NCI-H2227 (cell line): ENCODE measurements around the gene OR7G1.
A peak's percentile ranks its signal among the peaks of the same experiment; 100 is the strongest.

Experiments used
- DNase-seq: peaks from one replicate; lab custom pipeline; 2025; ENCODE audit not compliant: unreplicated experiment; lab: John Stamatoyannopoulos, UW

The OR7G1 gene, protein sequence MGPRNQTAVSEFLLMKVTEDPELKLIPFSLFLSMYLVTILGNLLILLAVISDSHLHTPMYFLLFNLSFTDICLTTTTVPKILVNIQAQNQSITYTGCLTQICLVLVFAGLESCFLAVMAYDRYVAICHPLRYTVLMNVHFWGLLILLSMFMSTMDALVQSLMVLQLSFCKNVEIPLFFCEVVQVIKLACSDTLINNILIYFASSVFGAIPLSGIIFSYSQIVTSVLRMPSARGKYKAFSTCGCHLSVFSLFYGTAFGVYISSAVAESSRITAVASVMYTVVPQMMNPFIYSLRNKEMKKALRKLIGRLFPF

DNA sequence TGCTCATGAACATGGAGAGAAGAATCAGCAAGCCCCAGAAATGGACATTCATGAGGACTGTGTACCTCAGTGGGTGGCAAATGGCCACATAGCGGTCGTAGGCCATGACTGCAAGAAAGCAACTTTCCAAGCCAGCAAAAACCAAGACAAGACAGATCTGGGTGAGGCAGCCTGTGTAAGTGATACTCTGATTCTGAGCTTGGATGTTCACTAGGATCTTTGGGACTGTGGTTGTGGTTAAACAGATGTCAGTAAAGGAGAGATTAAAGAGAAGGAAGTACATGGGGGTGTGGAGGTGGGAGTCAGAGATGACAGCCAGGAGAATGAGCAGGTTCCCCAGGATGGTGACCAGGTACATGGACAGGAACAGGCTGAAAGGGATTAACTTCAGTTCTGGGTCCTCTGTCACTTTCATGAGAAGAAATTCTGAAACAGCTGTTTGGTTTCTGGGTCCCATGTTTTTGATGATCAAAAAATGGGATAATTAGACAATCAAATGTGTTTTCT lies at the start of gene OR7G1:
Gene OR7G1 (minus strand): TSS at position 457 of the 507 bp plus-strand sequence. CDS start 0 bp downstream, at position 457.
- DNase-seq = no peak

DNA sequence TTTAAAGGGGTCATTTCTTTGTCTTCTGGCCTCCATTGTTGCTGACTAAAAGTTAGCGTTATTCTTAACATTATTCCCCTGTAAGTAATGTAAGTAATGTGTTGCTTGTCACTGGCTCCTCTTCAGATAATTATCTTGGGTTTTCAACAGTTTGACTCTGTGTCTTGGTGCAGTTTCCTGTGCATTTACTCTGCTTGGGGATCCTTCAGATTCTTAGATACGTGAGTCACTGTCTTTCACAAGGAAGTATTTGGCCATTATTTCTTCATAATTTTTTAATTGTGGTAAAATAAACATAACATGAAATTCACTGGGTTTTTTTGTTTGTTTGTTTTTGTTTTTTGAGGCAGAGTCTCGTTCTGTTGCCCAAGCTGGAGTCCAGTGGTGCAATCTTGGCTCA lies 49.7 kb upstream of the OR7G1 start:
- DNase-seq = no peak

DNA sequence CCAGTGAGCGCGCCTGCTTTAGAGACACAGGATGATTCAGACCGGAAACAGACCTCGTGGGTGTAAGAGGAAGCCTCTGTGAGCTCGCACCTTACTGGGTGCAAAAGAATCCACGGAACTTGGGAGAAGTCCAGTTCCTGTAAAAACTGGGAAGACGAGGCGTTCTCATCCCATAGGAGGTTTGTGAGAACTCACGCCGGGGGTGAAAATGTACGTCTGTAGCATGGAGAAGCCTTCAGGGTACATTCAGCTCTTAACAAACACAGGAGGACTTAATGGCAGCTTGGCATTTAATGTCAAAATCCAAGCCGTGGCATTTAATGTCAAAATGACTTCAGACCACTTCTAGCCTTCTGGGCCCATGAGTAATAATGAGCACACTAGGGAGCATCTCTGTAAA lies 45.9 kb upstream of the OR7G1 start:
- no peak for DNase-seq

DNA sequence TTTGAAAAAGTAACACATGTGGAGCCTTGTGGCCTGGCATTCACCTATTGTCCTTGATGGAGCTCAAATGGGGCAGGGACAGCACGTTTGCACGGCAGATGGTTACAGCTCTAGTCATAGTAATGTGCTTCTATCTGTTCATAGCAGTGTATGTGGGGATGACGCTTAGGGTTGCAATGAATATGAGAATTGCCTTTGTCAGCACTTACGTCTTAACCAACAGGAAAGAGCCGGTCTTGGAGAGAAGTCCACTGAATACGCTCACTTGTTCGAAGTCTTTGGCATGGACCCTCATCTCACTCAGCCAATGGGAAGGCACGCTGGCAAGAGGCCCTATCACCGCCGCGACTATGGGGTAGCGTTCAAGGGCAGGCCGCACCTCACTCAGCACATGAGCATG lies 44.3 kb upstream of the OR7G1 start:
- no peak for DNase-seq

DNA sequence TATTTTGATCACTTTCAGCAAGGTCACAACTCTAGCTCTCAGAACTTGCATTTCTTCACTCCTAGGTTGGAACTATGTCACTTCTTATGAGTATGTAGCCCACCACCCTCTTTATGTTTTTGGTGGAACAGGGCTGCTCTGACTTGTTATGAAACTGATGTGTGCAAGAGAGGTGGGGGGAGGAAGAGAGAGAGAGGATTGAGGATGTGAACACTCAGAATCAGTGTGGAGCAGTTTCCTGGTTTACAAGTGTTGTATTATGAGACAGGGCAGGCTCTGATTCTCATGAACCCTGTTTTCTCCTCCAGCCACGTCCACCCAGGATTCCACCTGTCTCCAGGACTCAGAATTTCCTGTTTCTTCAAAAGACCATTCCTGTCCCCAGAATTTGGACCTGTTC lies 40.7 kb upstream of the OR7G1 start:
- no peak for DNase-seq

DNA sequence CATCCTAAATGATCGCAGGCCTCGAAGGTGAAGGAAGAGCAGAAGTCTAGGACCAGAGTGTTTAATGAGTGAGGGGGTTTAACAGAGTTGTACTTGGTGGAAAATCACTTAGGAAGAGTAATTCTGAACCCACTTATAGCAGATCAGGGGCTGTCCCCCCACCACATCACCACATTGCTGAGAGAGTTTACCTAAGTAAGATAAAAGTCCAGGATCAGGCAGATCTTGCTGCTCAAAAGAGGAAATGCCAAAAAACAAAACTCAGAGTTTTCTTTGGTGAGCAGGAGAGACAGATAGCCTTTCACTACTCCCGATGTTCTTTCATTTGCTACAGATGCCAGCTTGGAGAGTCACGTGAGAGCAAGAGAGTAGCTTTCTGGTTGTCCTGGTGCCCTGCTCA lies 40.0 kb upstream of the OR7G1 start:
- no peak for DNase-seq

DNA sequence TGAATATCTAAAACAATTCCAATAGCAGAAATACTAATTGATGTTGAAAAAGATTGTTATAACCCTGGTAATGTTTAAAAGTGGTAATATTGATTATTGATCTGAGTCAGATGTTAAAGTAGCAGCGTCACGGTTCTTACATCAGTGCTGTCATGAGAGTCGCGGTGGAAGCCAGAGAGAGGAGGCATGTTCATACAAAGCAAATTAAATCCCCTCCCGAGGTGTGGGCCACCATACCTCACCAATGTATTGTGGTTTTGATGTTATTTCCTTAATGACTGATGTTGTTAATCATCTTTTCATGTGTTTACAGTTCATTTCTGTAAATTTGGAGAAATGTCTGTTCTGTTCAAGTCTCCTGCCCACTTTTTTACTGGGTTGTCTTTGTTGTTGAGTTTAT lies 35.8 kb upstream of the OR7G1 start:
- DNase-seq = no peak

DNA sequence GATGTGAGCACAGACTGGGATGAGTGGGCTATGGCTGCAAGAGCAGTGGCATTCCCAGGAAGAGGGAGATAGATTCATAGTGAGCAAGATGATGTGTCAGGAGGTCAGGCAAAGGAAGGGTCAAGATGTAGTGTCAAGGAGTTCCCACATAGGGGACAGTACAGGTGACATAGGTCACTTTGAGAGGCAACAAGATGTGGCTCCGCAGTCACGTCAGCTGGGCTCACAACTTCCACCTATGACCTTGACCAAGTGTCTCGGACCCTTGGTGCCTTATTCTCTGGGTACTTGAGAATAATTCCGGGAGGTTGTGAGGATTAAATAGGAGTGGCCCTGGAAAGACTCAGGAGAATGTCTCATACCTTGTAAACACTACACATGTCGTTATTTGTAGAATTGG lies 35.1 kb upstream of the OR7G1 start:
- no peak for DNase-seq

DNA sequence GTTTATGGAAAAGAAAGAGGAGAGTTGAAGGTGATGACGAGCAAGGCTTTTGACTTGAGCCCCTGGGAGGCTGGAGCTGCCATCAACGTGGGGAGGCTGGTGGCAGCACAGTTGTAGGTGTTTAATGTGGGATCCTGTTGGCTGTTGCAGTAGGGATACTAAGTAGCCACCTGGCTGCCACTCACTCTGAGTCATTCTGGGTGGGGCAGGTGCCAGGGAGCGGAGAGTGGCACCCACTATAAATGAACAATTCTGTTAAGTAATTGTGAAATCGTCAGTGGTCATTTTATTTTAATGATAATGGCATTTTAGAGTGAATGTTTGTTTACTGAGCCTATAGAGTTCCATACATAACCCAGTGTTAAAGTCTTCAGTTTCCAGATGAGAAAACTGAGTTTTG lies 34.4 kb upstream of the OR7G1 start:
- DNase-seq = no peak

DNA sequence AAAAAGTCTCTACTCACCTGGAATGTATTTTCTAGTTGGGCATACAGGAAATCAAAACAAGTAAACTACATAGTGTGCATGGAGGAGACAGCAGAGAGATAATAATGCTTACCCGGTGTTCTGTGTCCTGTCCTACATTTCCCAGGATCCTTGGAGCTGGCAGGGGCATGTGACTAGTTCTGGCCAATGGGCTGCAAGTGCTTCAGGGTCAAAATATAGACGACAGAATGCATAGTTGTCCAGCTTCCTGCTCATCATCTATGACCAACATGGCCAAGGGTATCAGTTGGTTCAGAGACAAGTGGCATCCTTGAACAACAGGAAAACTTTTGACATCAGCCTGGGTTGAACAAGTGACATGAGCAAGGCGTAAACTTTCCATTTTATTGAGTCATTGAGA lies 33.1 kb upstream of the OR7G1 start:
- DNase-seq = no peak

DNA sequence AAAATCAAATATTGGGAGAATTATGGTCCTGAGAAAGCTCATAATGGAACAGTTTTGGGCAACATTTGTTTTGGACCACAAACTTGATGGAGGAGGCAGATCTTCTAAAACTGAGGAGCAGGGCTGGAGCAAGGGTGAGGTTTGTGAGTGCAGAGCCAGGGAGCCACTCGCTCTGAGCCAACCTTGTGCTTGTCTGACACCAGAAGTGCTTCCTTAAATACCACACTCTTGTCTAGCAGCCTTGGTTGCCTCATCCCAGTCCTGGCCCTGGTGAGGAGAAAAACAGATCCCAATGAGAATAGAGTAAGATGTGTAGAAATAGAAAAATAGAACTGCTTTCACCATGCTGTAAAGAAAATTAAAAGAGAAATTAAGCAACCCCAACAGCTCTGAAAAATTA lies 31.3 kb upstream of the OR7G1 start:
- DNase-seq = no peak

DNA sequence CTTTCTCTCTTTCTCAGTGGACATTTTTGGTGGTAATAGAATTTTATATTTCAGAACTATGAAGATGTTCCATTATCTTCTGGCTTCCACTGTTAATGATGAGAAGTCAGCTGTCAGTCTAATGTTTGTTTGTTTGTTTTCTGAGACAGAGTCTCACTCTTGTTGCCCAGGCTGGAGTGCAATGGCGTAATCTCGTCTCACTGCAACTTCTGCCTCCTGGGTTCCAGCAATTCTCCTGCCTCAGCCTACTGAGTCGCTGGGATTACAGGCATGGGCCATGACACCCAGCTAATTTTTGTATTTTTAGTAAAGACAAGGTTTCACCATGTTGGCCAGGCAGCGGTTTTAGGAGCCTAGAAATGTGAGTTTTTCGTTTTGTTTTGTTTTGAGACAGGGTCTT lies 29.4 kb upstream of the OR7G1 start:
- DNase-seq = no peak

DNA sequence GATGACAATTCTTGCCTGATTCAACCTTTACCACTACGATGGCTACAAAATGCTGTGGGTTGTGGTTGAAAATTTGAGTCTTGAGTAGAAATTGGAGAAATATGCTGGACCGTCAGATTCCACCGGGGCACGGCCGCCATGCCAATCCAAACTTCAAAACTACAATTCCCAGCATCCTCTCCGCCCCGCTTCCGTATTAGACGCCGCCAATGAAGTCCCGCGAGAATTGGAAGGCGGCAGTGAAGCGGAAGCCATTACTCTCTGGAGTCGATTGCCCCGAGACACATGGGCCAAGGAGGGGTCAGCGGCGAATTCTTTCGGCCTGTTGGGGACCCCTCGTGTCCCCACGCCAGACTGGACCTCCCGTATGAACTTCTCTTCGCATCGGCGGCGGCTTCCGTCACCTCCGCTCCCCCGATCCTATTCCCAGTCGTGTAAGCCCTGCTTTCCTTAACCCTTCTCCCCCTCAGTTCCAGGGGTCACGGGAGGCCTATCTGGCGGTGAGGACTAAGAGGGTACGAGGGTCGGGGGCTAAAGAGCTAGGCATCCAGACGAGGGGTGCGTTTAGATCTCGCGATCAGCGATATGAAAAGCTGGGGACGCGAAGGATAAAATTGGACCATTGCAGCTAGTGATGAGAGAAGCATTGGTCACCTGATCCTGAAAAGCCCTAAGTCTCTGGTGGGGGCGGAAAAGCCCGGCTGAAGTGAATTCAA lies 24.8 kb upstream of the OR7G1 start, which contains the start of gene ZNF317:
Gene ZNF317 (plus strand): TSS at position 239 of the 716 bp plus-strand sequence. CDS start 15,620 bp downstream, outside the sequence.
- DNase-seq = peak; percentile 92

DNA sequence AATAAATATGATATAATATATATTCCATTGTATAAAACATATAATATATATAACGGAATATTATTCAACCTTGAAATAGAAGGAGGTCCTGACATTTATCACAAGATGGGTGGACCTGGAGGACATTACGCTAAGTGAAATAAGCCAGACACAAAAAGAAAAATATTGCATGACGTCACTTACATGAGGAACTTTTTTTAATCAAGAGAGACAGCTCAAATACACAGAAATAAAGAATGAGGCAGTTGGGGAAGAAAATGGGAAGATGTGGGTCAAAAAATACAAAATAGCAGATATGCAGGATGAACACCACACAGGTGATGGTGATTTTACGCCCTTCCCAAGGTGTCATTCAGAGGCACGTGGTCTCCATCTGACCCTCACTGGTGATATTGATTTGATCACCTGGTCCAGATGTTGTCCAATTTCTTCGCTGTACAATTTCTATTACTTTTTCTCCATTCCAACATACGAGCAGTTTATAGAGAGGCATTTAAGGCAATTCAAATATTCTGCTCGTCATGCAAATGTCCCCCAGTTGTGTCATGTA lies 24.1 kb upstream of the OR7G1 start:
- no peak for DNase-seq

DNA sequence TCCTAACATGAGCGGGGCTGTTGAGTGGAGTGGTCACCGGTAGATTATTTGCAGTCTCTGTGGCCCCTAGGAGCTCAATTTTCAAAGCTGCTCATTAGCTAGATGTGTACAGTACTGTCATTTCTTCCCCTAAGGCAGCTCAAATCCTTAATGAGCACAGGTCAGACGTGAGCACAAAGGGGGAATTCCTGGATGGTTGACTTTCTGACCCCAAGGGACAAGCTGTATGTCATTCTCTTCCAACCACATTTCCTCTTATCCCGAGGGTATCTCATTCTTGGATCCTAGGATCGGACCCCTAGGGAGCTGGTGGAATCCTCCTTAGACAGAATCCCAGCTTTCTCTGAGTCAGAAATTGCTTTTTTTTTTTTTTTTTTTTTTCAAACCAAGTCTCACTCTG lies 16.9 kb upstream of the OR7G1 start:
- no peak for DNase-seq

DNA sequence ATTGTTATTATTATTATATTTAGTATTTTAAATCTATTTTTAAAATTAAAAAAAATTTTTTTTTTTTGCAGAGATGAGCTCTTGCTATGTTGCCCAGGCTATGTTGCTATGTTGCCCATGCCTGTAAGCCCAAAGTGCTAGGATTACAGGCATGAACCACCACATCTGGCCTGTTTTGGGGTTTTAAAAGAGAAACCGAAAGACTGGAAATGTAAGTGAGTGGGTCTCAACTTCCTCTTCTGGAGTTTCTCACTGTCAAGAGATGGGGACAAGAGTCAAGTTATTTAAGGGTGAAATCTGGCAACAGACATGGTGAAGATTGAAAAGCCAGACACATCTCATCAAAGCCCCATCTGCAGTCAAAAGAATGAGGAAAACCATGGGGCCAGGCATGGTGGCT lies 15.4 kb upstream of the OR7G1 start:
- DNase-seq = no peak

DNA sequence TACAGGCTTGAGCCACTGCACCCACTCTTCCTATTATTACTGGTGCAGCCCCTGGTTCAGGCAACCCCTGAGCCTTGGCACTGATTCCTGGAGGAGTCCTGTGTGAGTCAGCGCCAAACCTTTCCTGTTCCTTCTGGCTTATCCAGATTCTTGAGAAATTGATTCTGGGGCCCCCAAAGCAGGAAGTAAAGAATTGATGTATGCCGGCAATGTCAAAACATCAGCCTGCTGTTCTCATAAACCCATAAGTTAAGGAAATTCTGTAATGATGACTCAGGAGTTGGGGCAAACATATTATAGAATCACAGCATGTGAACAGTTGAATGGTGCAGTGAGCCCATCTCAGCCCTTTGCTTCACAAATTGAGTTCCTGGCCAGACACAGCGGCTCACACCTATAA lies 12.6 kb upstream of the OR7G1 start:
- DNase-seq = no peak

DNA sequence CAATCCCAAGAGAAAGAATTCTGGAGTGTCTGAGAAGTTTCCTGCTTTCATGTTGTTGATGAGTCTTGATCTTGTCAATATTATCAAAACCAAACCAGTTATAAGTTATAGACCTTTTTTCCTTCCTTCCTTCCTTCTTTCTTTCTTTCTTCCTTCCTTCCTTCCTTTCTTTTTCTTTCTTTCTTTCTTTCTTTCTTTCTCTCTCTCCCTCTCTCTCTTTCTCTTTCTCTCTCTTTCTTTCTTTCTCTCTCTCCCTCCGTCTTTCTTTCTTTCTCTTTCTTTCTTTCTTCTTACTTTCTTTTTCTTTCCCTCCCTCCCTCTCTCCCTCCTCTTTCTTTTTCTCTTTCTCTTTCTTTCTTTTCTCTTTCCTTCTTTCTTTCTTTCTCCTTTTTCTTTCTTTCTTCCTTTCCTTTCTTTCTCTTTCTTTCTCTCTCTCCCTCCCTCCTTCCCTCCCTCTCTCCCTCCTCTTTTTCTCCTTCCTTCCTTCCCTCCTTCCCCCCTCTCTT lies 11.4 kb upstream of the OR7G1 start, which contains the start of gene OR7G3:
Gene OR7G3 (minus strand): TSS at position 51 of the 506 bp plus-strand sequence. CDS start 0 bp downstream, at position 51.
- no peak for DNase-seq

DNA sequence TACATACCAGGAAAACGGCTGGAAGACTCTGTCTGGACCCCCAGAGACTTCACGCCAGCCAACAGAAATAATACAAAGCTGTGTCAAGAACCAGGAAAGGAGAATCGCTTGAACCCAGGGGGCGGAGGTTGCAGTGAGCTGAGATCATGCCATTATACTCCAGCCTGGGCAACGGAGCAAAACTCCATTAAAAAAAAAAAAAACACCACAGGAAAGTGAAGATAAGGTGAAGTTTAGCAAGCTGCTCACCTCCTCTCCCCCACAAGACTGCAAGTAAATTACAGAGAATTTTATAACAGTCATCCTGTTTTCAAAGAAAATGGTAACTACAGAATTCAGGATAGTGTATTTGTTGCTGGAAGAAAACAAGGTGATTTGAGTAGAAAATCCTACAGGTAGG lies 984 bp upstream of the OR7G1 start:
- no peak for DNase-seq

DNA sequence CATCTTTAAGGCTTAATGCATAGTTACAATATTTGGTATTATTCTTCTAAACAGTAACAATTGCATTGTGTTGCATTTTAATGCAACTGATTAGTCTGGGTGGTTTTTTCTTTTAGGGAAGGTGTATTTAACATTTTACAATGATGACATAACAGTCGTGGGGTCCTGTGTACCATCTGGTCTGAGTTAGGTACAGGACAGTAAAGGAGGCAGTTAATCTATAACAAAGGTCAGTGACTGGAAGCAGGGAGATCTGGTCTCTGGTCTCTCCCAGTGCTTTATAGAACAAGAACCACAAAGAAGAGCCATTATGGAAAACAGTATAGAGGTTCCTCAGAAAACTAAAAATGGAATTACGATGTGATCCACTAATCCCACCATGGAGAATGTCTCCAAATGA lies 5.6 kb downstream of the OR7G1 start:
- no peak for DNase-seq

DNA sequence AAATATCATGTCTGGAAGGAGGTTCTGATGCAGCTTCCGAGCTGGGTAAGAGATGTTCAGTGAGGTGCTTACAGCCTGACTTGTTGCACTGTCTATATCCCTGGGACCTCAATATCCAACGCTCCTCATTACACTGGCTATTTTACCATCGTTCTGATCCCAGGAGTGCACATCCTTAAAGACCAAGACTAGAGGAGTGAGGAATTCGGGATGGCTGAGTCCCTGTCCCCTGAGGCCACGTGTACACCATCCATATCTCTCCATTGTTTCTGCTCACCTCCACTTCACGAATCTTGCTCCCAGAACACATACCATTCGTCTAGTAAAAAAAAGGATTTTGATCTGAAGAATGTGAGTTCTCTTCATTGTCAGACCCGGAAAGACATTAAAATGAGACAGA lies 8.2 kb downstream of the OR7G1 start, which contains the start of gene OR7G2:
Gene OR7G2 (minus strand): TSS at position 101 of the 400 bp plus-strand sequence. CDS start 4,232 bp downstream, outside the sequence.
- no peak for DNase-seq

DNA sequence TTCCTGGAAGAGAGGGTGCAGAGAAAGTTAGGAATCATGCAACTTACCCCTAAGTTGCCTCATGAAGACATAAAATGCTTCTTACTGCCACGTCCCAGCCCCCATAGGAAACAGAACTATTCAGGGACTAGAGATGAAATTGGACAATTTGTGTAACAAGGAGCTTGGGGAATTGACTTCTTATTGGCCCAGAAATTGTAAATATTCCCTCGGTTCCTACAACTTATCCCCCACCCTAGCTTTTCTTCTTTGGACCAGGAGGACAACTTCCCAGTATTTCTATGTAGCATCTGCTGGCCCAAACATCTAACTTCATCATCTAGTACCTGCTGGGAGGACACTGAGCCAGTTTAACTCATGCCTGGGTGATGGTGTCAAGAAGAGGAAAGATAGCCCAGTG lies 28.8 kb downstream of the OR7G1 start, which contains the start of gene OR1M1:
Gene OR1M1 (plus strand): TSS at position 301 of the 400 bp plus-strand sequence. CDS start 6,184 bp downstream, outside the sequence.
- DNase-seq = no peak
